HepG2 (cell line): ENCODE measurements around the gene SRP14. TPM values are rescaled to one million over a fixed set of nuclear protein-coding genes. Genes with fewer than 3 reads are reported as not detected.

Experiments
- ATF1 ChIP-seq: IDR thresholded peaks from 2 replicates; pipeline ENCODE4 v1.6.1; 2016; ENCODE audit warnings: mild to moderate bottlenecking, control low read depth
- E2F2 ChIP-seq: sonication (generic); formaldehyde crosslinking; IDR thresholded peaks from 2 replicates; pipeline ENCODE4 v1.4.0; 2020; ENCODE audit warnings: missing genetic modification reagents, borderline replicate concordance
- ELF3 ChIP-seq: IDR thresholded peaks from 2 replicates; pipeline ENCODE4 v1.6.1; 2016; ENCODE audit warnings: missing genetic modification reagents, missing compliant biosample characterization
- HBP1 ChIP-seq: IDR thresholded peaks from 2 replicates; pipeline ENCODE4 v1.6.1; 2016; ENCODE audit warnings: low read depth, control low read depth
- MAFK ChIP-seq, 2 experiments: IDR thresholded peaks in 1 of 2; conservative IDR thresholded peaks in 1 of 2; 2 replicates each; pipeline ENCODE4 v1.6.1; 2011; ENCODE audit warnings: improper control_type of control experiment in 2 of 2, low read length in 2 of 2
- NFYB ChIP-seq: sonication (generic); formaldehyde crosslinking; IDR thresholded peaks from 2 replicates; pipeline ENCODE4 v1.4.0; 2020; ENCODE audit warnings: missing genetic modification reagents
- PPARG ChIP-seq: conservative IDR thresholded peaks from 2 replicates; pipeline ENCODE4 v1.6.1; 2016; ENCODE audit warnings: missing biosample characterization, missing genetic modification reagents
- RBFOX2 ChIP-seq: fragments of 200-400 bp; formaldehyde crosslinking; IDR thresholded peaks from 2 replicates; pipeline ENCODE4 v1.6.1; 2017; ENCODE audit warnings: low read depth, mild to moderate bottlenecking, low read length
- RORA ChIP-seq: sonication (generic); formaldehyde crosslinking; IDR thresholded peaks from 2 replicates; pipeline ENCODE4 v1.5.0; 2020; ENCODE audit warnings: mild to moderate bottlenecking, missing genetic modification reagents, moderate library complexity
- SRSF4 ChIP-seq: fragments of 200-400 bp; formaldehyde crosslinking; IDR thresholded peaks from one replicate; pipeline ENCODE4 v1.6.1; 2018; ENCODE audit warnings: mild to moderate bottlenecking, low read depth, low read length, moderate library complexity; ENCODE audit not compliant: poor library complexity, severe bottlenecking
- ZBTB40 ChIP-seq, 2 experiments: fragments of 450-650 bp in 1 of 2; sonication (generic) in 1 of 2; formaldehyde crosslinking in 1 of 2; IDR thresholded peaks; 2 replicates each; pipeline versions ENCODE4 v1.6.1 to v1.8.0; 2016 to 2022; ENCODE audit warnings: antibody characterized with exemption in 1 of 2, mild to moderate bottlenecking in 1 of 2, missing genetic modification reagents in 1 of 2
- ZKSCAN5 ChIP-seq: sonication (generic); formaldehyde crosslinking; IDR thresholded peaks from 2 replicates; pipeline ENCODE4 v1.5.1; 2020; ENCODE audit warnings: mild to moderate bottlenecking, missing genetic modification reagents
- ZNF274 ChIP-seq: sonication (generic); formaldehyde crosslinking; IDR thresholded peaks from 2 replicates; pipeline ENCODE4 v1.5.1; 2020; ENCODE audit warnings: mild to moderate bottlenecking, missing genetic modification reagents
- ZNF280D ChIP-seq: sonication (generic); formaldehyde crosslinking; IDR thresholded peaks from 2 replicates; pipeline ENCODE4 v1.5.1; 2020; ENCODE audit warnings: mild to moderate bottlenecking, missing genetic modification reagents
- ZNF530 ChIP-seq: sonication (generic); formaldehyde crosslinking; IDR thresholded peaks from 2 replicates; pipeline ENCODE4 v1.5.0; 2020; ENCODE audit warnings: low read depth, mild to moderate bottlenecking, missing genetic modification reagents
- ZNF775 ChIP-seq: sonication (generic); formaldehyde crosslinking; IDR thresholded peaks from 2 replicates; pipeline ENCODE4 v1.4.0; 2020; ENCODE audit warnings: missing genetic modification reagents, mild to moderate bottlenecking, moderate library complexity, borderline replicate concordance
- polyA plus RNA-seq, 8 experiments: library from polyadenylated mRNA; depleted of rRNA in 3 of 8; stranded (reverse) in 7 of 8; unstranded in 1 of 8; fragments of >200 nt; fragmentation: Illumina TruSeq in 4 of 8; extraction: Trizol in 4 of 8; gene quantifications; 2 replicates each; pipeline versions ENCODE4 v1.2.1 to v1.2.3, GENCODE V29; 2011 to 2016; ENCODE audit warnings: low read depth in 4 of 8, missing spikeins in 1 of 8, mixed read lengths in 1 of 8; ENCODE audit not compliant: insufficient read depth in 1 of 8
- total RNA-seq, 5 experiments: library from RNA; depleted of rRNA; stranded (reverse); fragments of >200 nt; fragmentation: Illumina TruSeq; extraction: Trizol; gene quantifications; 2 replicates each; pipeline ENCODE4 v1.2.3, GENCODE V29; 2016; ENCODE audit warnings: low read depth in 1 of 5

SRP14 gene
- total and polyA plus RNA-seq, 2 of the 13 experiments (the other 11 are each of a cell fraction or from before 2014, with no cell fraction given) = 208 to 356 TPM

- TF ChIP-seq E2F2 (CRISPR knock-in tag) (no peak), ATF1 (CRISPR knock-in tag) (no peak), ZNF274 (CRISPR knock-in tag) (no peak), SRSF4 (no peak), ZNF280D (CRISPR knock-in tag) (no peak), NFYB (CRISPR knock-in tag) (no peak), RBFOX2 (no peak), ZNF775 (no peak), ZNF530 (CRISPR knock-in tag) (no peak), RORA (CRISPR knock-in tag) (no peak), PPARG (CRISPR knock-in tag) (no peak), ELF3 (CRISPR knock-in tag) (no peak), ZKSCAN5 (CRISPR knock-in tag) (no peak), MAFK (conservative IDR thresholded peaks at IDR 0.05 in 1 of 2, IDR thresholded peaks at IDR 0.05 in 1 of 2; ENCODE audit: low read length in 2 of 2) (no peak), ZBTB40 (IDR thresholded peaks at IDR 0.05) (no peak), ZBTB40 (CRISPR knock-in tag; IDR thresholded peaks at IDR 0.05) (no peak), HBP1 (no peak)
These were observed 725 bp downstream of the SRP14 start (continued) for GRCh38 chr15:40038275-40038637.
